MCF 10A (cell line): Measurements from ENCODE around the gene DENND1C. TPM values are rescaled to one million over a fixed set of nuclear protein-coding genes. Genes with fewer than 3 reads are reported as not detected.

Source experiments
- BruUV-seq: library from RNA; stranded (reverse); fragments of 400-500 nt; replicated peaks from 2 replicates; lab custom pipeline; 2021; lab: Mats Ljungman, UMichigan
- CTCF ChIA-PET: fragments of 300-600 bp; sonication (Branson Sonifier 250); formaldehyde crosslinking; extraction: SDS; loops from one replicate; lab custom pipeline; 2021; ENCODE audit warnings: antibody characterized with exemption, inconsistent platforms; lab: Yijun Ruan, JAX
- POLR2A ChIA-PET: fragments of 300-600, 350-650 bp; sonication (Branson Sonifier 250); formaldehyde crosslinking; extraction: SDS; loops from one replicate; lab custom pipeline; 2020; ENCODE audit warnings: antibody characterized with exemption, inconsistent platforms; lab: Yijun Ruan, JAX
- DNase-seq: peaks from one replicate; pipeline ENCODE4 v3.0.0-alpha.2; 2018; ENCODE audit not compliant: unreplicated experiment
- H3K27ac Mint-ChIP-seq: one replicate; pipeline ENCODE4 v1.8.0; 2022; ENCODE audit warnings: mild to moderate bottlenecking, low read depth, mixed read lengths; ENCODE audit not compliant: unreplicated experiment
- H3K27me3 Mint-ChIP-seq: one replicate; pipeline ENCODE4 v1.8.0; 2022; ENCODE audit warnings: mixed read lengths; ENCODE audit not compliant: insufficient read depth, unreplicated experiment
- H3K36me3 Mint-ChIP-seq: one replicate; pipeline ENCODE4 v1.8.0; 2022; ENCODE audit warnings: mild to moderate bottlenecking, moderate library complexity, mixed read lengths; ENCODE audit not compliant: insufficient read depth, unreplicated experiment
- H3K4me1 Mint-ChIP-seq: one replicate; pipeline ENCODE4 v1.8.0; 2022; ENCODE audit warnings: mixed read lengths; ENCODE audit not compliant: insufficient read depth, unreplicated experiment
- H3K4me3 Mint-ChIP-seq: one replicate; pipeline ENCODE4 v1.8.0; 2022; ENCODE audit warnings: mild to moderate bottlenecking, moderate library complexity, mixed read lengths; ENCODE audit not compliant: unreplicated experiment
- H3K9me3 Mint-ChIP-seq: one replicate; pipeline ENCODE4 v1.8.0; 2022; ENCODE audit warnings: mixed read lengths; ENCODE audit not compliant: unreplicated experiment
- CTCF ChIP-seq: fragments of 200-600 bp; IDR thresholded peaks from one replicate; pipeline ENCODE4 v1.8.0; 2022; ENCODE audit warnings: antibody characterized with exemption, mild to moderate bottlenecking; ENCODE audit not compliant: unreplicated experiment
- intact Hi-C: fragments of 100-400 bp; cut with micrococcal nuclease; formaldehyde crosslinking; loops from 2 replicates; pipeline ENCODE4 v1.14.1; 2022
- total RNA-seq: library from RNA; stranded (reverse); gene quantifications from 2 replicates; pipeline ENCODE4 v1.2.3, GENCODE V29; 2022

The DENND1C gene
- total RNA-seq, 1 experiment from 2014 or later, result not detected

- no peak overlapping the region for H3K27ac Mint-ChIP-seq
- POLR2A ChIA-PET, result no interaction called here
- BruUV-seq, result no TSS peak
- peaks cover 6% of the 10 kb centered on the region for H3K36me3 Mint-ChIP-seq
- no peaks in the 10 kb centered on the region for H3K9me3 Mint-ChIP-seq
- DNase-seq, result no peak
- no peak overlapping the region for H3K4me3 Mint-ChIP-seq
- no peaks in the 10 kb centered on the region for H3K27me3 Mint-ChIP-seq
- no peaks in the 10 kb centered on the region for H3K4me1 Mint-ChIP-seq
- CTCF ChIA-PET, result no interaction called here
- TF ChIP-seq CTCF, result no peak
- intact Hi-C loops, result no loop called here
Observed at GRCh38 chr19:6471076-6471475, 10.5 kb downstream of the DENND1C start.

- CTCF ChIA-PET, result interaction anchor here (0.6 kb wide), 1 partner anchor 1624 kb away, joined by 3 read pairs; no protein-coding TSS in a partner anchor
- no peak overlapping the region for H3K4me3 Mint-ChIP-seq
- DNase-seq, result no peak
- intact Hi-C loops, result no loop called here
- H3K27me3 Mint-ChIP-seq, result no peaks in the 10 kb centered on the region
- POLR2A ChIA-PET, result interaction anchor here (0.5 kb wide), 1 partner anchor 344 kb away, joined by 3 read pairs; no protein-coding TSS in a partner anchor
- no peaks in the 10 kb centered on the region for H3K4me1 Mint-ChIP-seq
- BruUV-seq, result no TSS peak
- no peaks in the 10 kb centered on the region for H3K9me3 Mint-ChIP-seq
- no peak for TF ChIP-seq CTCF
- H3K27ac Mint-ChIP-seq, result no peak overlapping the region
- peaks cover 12% of the 10 kb centered on the region for H3K36me3 Mint-ChIP-seq
Observed at GRCh38 chr19:6470173-6470572, 11.4 kb downstream of the DENND1C start.

GRCh38 chr19:6467384-6467783, 14.2 kb downstream of the DENND1C start:
- POLR2A ChIA-PET, result no interaction called here

More at GRCh38 chr19:6467384-6467783, 14.2 kb downstream of the DENND1C start:
- Mint-ChIP-seq H3K4me3 (no peak overlapping the region), H3K27me3 (no peaks in the 10 kb centered on the region), H3K9me3 (no peaks in the 10 kb centered on the region), H3K27ac (no peak overlapping the region), H3K4me1 (peaks cover 7% of the 10 kb centered on the region), H3K36me3 (peaks cover 16% of the 10 kb centered on the region)
- BruUV-seq, result no TSS peak
- intact Hi-C loops, result no loop called here
- TF ChIP-seq CTCF, result no peak
- DNase-seq, result no peak
- CTCF ChIA-PET, result no interaction called here
